Panc1 (cell line): ENCODE measurements around the gene GSC. TPM values are rescaled to one million over a fixed set of nuclear protein-coding genes. Genes with fewer than 3 reads are reported as not detected.

Source experiments
- ATAC-seq: fragments of 200-7000 bp; cut with Tn5 transposase; 2 replicates; pipeline ENCODE4 v1.9.1; 2020; ENCODE audit warnings: mild to moderate bottlenecking, moderate library complexity
- BruUV-seq: library from RNA; stranded (reverse); fragments of 400-500 nt; replicated peaks from 2 replicates; lab custom pipeline; 2021; lab: Mats Ljungman, UMichigan
- CTCF ChIA-PET: fragments of 300-600 bp; sonication (Branson Sonifier 250); formaldehyde crosslinking; loops from one replicate; lab custom pipeline; 2022; ENCODE audit warnings: antibody characterized with exemption; lab: Charles Lee
- POLR2A ChIA-PET: fragments of 300-600 bp; sonication (Branson Sonifier 250); formaldehyde crosslinking; loops from one replicate; lab custom pipeline; 2022; ENCODE audit warnings: antibody characterized with exemption; lab: Charles Lee
- DNase-seq: peaks from one replicate; pipeline ENCODE4 v3.0.0-alpha.2; 2010; ENCODE audit warnings: low read depth, low spot score
- H3K27ac ChIP-seq: 2 replicates; pipeline ENCODE4 v1.5.1; 2011; ENCODE audit warnings: mild to moderate bottlenecking, low read length, inconsistent platforms
- H3K27me3 ChIP-seq: fragments of 200-500 bp; sonication (Bioruptor generic); 2 replicates; pipeline ENCODE4 v1.6.0; 2014; ENCODE audit warnings: low read length, inconsistent platforms; ENCODE audit not compliant: control insufficient read depth, insufficient read depth
- H3K36me3 ChIP-seq: fragments of 200-500 bp; sonication (Bioruptor generic); 2 replicates; pipeline ENCODE4 v1.5.1; 2014; ENCODE audit warnings: inconsistent platforms, mild to moderate bottlenecking, low read length, moderate library complexity; ENCODE audit not compliant: control insufficient read depth, insufficient read depth
- H3K4me1 ChIP-seq: 2 replicates; pipeline ENCODE4 v1.5.1; 2011; ENCODE audit warnings: inconsistent platforms, mild to moderate bottlenecking, low read length, moderate library complexity; ENCODE audit not compliant: control insufficient read depth, insufficient read depth
- H3K4me3 ChIP-seq, 2 experiments: 2 replicates each; pipeline ENCODE4 v1.5.1; 2011 to 2012; ENCODE audit warnings: low read depth in 2 of 2, low read length in 2 of 2, mild to moderate bottlenecking in 2 of 2, inconsistent platforms in 1 of 2, moderate library complexity in 1 of 2
- H3K9me3 ChIP-seq: fragments of 200-500 bp; sonication (Bioruptor generic); 2 replicates; pipeline ENCODE4 v1.5.1; 2014; ENCODE audit warnings: low read depth, mild to moderate bottlenecking, inconsistent platforms, low read length, moderate library complexity; ENCODE audit not compliant: control insufficient read depth, insufficient read depth
- POLR2AphosphoS5 ChIP-seq: IDR thresholded peaks from 2 replicates; pipeline ENCODE4 v1.6.1; 2012; ENCODE audit warnings: mild to moderate bottlenecking, low read depth, low read length, moderate library complexity
- SIN3A ChIP-seq: IDR thresholded peaks from 2 replicates; pipeline ENCODE4 v1.6.1; 2012; ENCODE audit warnings: low read depth, mild to moderate bottlenecking, low read length, moderate library complexity, borderline replicate concordance; ENCODE audit not compliant: insufficient read depth
- TCF7L2 ChIP-seq: IDR thresholded peaks from 2 replicates; pipeline ENCODE4 v1.6.1; 2011; ENCODE audit warnings: mild to moderate bottlenecking, low read depth, low read length, inconsistent platforms
- in situ Hi-C: cut with HindIII; loops from 2 replicates; pipeline ENCODE4 v1.10.0; 2016; ENCODE audit warnings: low sequenced_read_pairs, low pct_unique_long_range_greater_than_20kb
- intact Hi-C: fragments of 100-400 bp; cut with micrococcal nuclease; formaldehyde crosslinking; loops from one replicate; pipeline ENCODE4 v1.10.0; 2022; ENCODE audit not compliant: unreplicated experiment
- total RNA-seq: library from RNA; stranded (reverse); gene quantifications from one replicate; pipeline ENCODE4 v1.2.1, GENCODE V29; 2021; ENCODE audit not compliant: unreplicated experiment
- TF ChIP-seq, protein P1 (sequence below): fragments of 450-650 bp; IDR thresholded peaks from 2 replicates; pipeline ENCODE4 v1.5.1; 2017; ENCODE audit warnings: mild to moderate bottlenecking
- TF ChIP-seq, protein P2 (sequence below), 2 experiments: IDR thresholded peaks; 2 replicates each; pipeline ENCODE4 v1.6.1; 2011 to 2012; ENCODE audit warnings: low read depth in 2 of 2, control low read depth in 1 of 2, low read length in 1 of 2, mild to moderate bottlenecking in 1 of 2, moderate library complexity in 1 of 2; ENCODE audit not compliant: insufficient read depth in 1 of 2

GSC gene
- total RNA-seq, 1 experiment from 2014 or later, result not detected

DNA sequence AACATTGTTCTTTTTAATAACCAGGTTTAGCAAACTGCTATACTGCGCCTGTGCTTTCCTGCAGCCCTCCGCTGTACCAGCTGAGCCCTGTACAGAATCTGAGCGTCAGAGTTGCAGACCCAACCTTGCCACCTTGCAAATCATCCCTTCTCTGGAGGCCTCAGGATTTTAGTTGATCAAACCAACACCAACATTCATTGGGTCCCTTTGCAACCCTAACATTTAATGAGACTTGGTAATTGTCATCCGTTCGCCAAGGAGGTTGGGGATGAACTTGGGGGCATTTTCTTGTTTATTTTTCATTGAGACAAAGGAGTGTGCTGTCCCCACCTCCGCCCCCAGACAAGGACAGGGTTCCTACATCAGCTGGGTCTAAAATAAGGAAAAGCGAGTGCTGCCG lies 2.6 kb upstream of the GSC start:
- intact Hi-C loops (no loop called here), in situ Hi-C loops (no loop called here)
- no peaks in the 10 kb centered on the region for H3K36me3 ChIP-seq
- BruUV-seq, result no TSS peak
- no peaks in the 10 kb centered on the region for H3K4me1 ChIP-seq
- CTCF ChIA-PET, result no interaction called here
- peaks cover 6% of the 10 kb centered on the region; the same call in 1 of the 2 replicates for H3K27me3 ChIP-seq
- no peak overlapping the region for H3K4me3 ChIP-seq
- POLR2A ChIA-PET, result no interaction called here
- no peaks in the 10 kb centered on the region for H3K9me3 ChIP-seq
- ATAC-seq (no peak), DNase-seq (no peak)
- H3K27ac ChIP-seq, result no peak overlapping the region
- TF ChIP-seq POLR2AphosphoS5, result no peak
- no peak for TF ChIP-seq TCF7L2
- TF ChIP-seq, protein P1, sequence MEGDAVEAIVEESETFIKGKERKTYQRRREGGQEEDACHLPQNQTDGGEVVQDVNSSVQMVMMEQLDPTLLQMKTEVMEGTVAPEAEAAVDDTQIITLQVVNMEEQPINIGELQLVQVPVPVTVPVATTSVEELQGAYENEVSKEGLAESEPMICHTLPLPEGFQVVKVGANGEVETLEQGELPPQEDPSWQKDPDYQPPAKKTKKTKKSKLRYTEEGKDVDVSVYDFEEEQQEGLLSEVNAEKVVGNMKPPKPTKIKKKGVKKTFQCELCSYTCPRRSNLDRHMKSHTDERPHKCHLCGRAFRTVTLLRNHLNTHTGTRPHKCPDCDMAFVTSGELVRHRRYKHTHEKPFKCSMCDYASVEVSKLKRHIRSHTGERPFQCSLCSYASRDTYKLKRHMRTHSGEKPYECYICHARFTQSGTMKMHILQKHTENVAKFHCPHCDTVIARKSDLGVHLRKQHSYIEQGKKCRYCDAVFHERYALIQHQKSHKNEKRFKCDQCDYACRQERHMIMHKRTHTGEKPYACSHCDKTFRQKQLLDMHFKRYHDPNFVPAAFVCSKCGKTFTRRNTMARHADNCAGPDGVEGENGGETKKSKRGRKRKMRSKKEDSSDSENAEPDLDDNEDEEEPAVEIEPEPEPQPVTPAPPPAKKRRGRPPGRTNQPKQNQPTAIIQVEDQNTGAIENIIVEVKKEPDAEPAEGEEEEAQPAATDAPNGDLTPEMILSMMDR, result no peak
- no peak for TF ChIP-seq SIN3A
- TF ChIP-seq, protein P2, sequence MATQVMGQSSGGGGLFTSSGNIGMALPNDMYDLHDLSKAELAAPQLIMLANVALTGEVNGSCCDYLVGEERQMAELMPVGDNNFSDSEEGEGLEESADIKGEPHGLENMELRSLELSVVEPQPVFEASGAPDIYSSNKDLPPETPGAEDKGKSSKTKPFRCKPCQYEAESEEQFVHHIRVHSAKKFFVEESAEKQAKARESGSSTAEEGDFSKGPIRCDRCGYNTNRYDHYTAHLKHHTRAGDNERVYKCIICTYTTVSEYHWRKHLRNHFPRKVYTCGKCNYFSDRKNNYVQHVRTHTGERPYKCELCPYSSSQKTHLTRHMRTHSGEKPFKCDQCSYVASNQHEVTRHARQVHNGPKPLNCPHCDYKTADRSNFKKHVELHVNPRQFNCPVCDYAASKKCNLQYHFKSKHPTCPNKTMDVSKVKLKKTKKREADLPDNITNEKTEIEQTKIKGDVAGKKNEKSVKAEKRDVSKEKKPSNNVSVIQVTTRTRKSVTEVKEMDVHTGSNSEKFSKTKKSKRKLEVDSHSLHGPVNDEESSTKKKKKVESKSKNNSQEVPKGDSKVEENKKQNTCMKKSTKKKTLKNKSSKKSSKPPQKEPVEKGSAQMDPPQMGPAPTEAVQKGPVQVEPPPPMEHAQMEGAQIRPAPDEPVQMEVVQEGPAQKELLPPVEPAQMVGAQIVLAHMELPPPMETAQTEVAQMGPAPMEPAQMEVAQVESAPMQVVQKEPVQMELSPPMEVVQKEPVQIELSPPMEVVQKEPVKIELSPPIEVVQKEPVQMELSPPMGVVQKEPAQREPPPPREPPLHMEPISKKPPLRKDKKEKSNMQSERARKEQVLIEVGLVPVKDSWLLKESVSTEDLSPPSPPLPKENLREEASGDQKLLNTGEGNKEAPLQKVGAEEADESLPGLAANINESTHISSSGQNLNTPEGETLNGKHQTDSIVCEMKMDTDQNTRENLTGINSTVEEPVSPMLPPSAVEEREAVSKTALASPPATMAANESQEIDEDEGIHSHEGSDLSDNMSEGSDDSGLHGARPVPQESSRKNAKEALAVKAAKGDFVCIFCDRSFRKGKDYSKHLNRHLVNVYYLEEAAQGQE (IDR thresholded peaks at IDR 0.05; ENCODE audit: insufficient read depth in 1 of 2, low read depth in 2 of 2, low read length in 1 of 2), result no peak

DNA sequence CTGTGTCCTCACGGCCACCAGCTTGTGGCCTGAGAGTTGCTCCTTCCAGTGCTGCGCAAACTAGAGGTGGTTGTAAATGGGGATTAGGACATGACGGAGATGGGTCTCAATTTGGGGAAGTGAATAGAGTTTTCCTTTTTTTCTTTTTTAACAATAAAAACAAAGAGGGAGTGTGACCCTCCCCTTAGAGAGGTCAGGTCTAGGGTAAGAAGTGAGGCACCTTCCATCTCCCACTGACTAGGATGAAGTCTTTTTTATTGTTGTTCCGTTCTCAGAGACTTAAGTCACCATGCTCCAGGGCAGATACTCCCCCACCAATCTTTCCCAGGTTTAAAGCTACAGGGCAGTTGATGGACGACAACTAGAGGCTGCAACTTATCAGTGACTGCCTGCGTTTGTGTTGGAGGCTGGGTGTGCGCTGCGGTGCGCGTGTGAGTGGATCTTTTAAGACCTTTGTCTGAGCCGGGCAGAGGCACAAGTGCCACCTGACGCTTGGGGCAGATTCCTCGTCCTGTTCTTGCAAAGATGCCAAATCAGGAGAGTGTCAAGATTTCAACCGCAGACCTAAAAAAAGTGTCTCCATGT lies 2.1 kb upstream of the GSC start:
- TF ChIP-seq, protein P1, result no peak
- TF ChIP-seq, protein P2 (IDR thresholded peaks at IDR 0.05; ENCODE audit: insufficient read depth in 1 of 2, low read depth in 2 of 2, low read length in 1 of 2), result no peak
- no peak for TF ChIP-seq SIN3A
- TF ChIP-seq POLR2AphosphoS5, result no peak
- TF ChIP-seq TCF7L2, result no peak
- Histone ChIP-seq H3K27ac (no peak overlapping the region), H3K4me1 (no peaks in the 10 kb centered on the region), H3K27me3 (peaks cover 6% of the 10 kb centered on the region; the same call in 1 of the 2 replicates), H3K9me3 (no peaks in the 10 kb centered on the region), H3K36me3 (no peaks in the 10 kb centered on the region), H3K4me3 (no peak overlapping the region)
- intact Hi-C loops, result no loop called here
- DNase-seq, result no peak
- in situ Hi-C loops, result no loop called here
- POLR2A ChIA-PET, result no interaction called here
- no peak for ATAC-seq
- BruUV-seq, result no TSS peak
- CTCF ChIA-PET, result no interaction called here
